Measurements from ENCODE around the gene WFS1.

WFS1 gene

GRCh38 chr4:6322067-6322760, 52.6 kb downstream of the WFS1 start:
- H3K4me3 ChIP-seq (replicated peaks in 1 of 2; ENCODE audit: low read depth in 2 of 2, low read length in 2 of 2): no peak overlapping the region
- TF ChIP-seq CTCF (IDR thresholded peaks at IDR 0.05; ENCODE audit: low read depth, low read length): no peak
- DNase-seq (ENCODE audit: low read depth in 2 of 2): no peak

GRCh38 chr4:6322761-6323566, 53.3 kb downstream of the WFS1 start:
- no peak for TF ChIP-seq CTCF (IDR thresholded peaks at IDR 0.05; ENCODE audit: low read depth, low read length)
- DNase-seq (ENCODE audit: low read depth in 2 of 2): no peak
- no peak overlapping the region for H3K4me3 ChIP-seq (replicated peaks in 1 of 2; ENCODE audit: low read depth in 2 of 2, low read length in 2 of 2)

- no peak for DNase-seq (ENCODE audit: low read depth in 2 of 2)
- H3K4me3 ChIP-seq (replicated peaks in 1 of 2; ENCODE audit: low read depth in 2 of 2, low read length in 2 of 2): no peak overlapping the region
- no peak for TF ChIP-seq CTCF (IDR thresholded peaks at IDR 0.05; ENCODE audit: low read depth, low read length)
Observed at GRCh38 chr4:6324461-6324998, 54.9 kb downstream of the WFS1 start.

GRCh38 chr4:6324999-6325787, 55.5 kb downstream of the WFS1 start:
- no peak overlapping the region for H3K4me3 ChIP-seq (replicated peaks in 1 of 2; ENCODE audit: low read depth in 2 of 2, low read length in 2 of 2)
- TF ChIP-seq CTCF (IDR thresholded peaks at IDR 0.05; ENCODE audit: low read depth, low read length): no peak
- peak in 1 of 2 donors; percentile 30 for DNase-seq (ENCODE audit: low read depth in 2 of 2)

- H3K4me3 ChIP-seq (replicated peaks in 1 of 2; ENCODE audit: low read depth in 2 of 2, low read length in 2 of 2): no peak overlapping the region
- no peak for TF ChIP-seq CTCF (IDR thresholded peaks at IDR 0.05; ENCODE audit: low read depth, low read length)
- DNase-seq (ENCODE audit: low read depth in 2 of 2): no peak
Observed at GRCh38 chr4:6325788-6326290, 56.2 kb downstream of the WFS1 start.

GRCh38 chr4:6326312-6327060, 56.8 kb downstream of the WFS1 start:
- no peak for TF ChIP-seq CTCF (IDR thresholded peaks at IDR 0.05; ENCODE audit: low read depth, low read length)
- DNase-seq (ENCODE audit: low read depth in 2 of 2): no peak
- H3K4me3 ChIP-seq (replicated peaks in 1 of 2; ENCODE audit: low read depth in 2 of 2, low read length in 2 of 2): no peak overlapping the region

All from cardiac fibroblast (primary cell).